ENCODE results near the gene ILKAP.

GRCh38 chr2:238126775-238127164 is 76.7 kb downstream of the ILKAP start:
- TF ChIP-seq, protein P1, sequence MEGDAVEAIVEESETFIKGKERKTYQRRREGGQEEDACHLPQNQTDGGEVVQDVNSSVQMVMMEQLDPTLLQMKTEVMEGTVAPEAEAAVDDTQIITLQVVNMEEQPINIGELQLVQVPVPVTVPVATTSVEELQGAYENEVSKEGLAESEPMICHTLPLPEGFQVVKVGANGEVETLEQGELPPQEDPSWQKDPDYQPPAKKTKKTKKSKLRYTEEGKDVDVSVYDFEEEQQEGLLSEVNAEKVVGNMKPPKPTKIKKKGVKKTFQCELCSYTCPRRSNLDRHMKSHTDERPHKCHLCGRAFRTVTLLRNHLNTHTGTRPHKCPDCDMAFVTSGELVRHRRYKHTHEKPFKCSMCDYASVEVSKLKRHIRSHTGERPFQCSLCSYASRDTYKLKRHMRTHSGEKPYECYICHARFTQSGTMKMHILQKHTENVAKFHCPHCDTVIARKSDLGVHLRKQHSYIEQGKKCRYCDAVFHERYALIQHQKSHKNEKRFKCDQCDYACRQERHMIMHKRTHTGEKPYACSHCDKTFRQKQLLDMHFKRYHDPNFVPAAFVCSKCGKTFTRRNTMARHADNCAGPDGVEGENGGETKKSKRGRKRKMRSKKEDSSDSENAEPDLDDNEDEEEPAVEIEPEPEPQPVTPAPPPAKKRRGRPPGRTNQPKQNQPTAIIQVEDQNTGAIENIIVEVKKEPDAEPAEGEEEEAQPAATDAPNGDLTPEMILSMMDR (IDR thresholded peaks at IDR 0.05): no peak
- TF ChIP-seq POLR2A (IDR thresholded peaks at IDR 0.05): no peak
